H1 (cell line): ENCODE measurements around the gene ANKUB1. TPM values are rescaled to one million over a fixed set of nuclear protein-coding genes. Genes with fewer than 3 reads are reported as not detected.

Experiments
- ATF2 ChIP-seq: IDR thresholded peaks from 2 replicates; pipeline ENCODE4 v1.6.1; 2012; ENCODE audit warnings: low read length, inconsistent platforms
- CBX8 ChIP-seq: fragments of 300-800, 300-1000 bp; sonication (generic); IDR thresholded peaks from 2 replicates; pipeline ENCODE4 v1.7.1; 2016; ENCODE audit warnings: low read depth, low read length, borderline replicate concordance
- CHD2 ChIP-seq: IDR thresholded peaks from 2 replicates; pipeline ENCODE4 v1.6.1; 2012; ENCODE audit warnings: low read length, improper control_type of control experiment
- NANOG ChIP-seq: IDR thresholded peaks from 2 replicates; pipeline ENCODE4 v1.6.1; 2011; ENCODE audit warnings: low read length, low read depth, mild to moderate bottlenecking, inconsistent platforms; ENCODE audit not compliant: insufficient read depth, poor library complexity, severe bottlenecking
- NRF1 ChIP-seq: IDR thresholded peaks from 2 replicates; pipeline ENCODE4 v1.6.1; 2011; ENCODE audit warnings: mild to moderate bottlenecking, low read depth, low read length, improper control_type of control experiment
- TBP ChIP-seq: IDR thresholded peaks from 2 replicates; pipeline ENCODE4 v1.6.1; 2011; ENCODE audit warnings: low read depth, low read length, improper control_type of control experiment
- polyA plus RNA-seq, 7 experiments: library from polyadenylated mRNA; depleted of rRNA in 3 of 7; stranded (reverse) in 5 of 7; unstranded in 2 of 7; fragments of >200 nt in 5 of 7; fragments of 200-250 nt in 2 of 7; gene quantifications; 1 replicate in 5 of 7; 2 replicates in 1 of 7; 4 replicates in 1 of 7; pipeline versions ENCODE4 v1.2.1 to v1.2.3, GENCODE V29; 2011 to 2013; ENCODE audit warnings: missing spikeins in 2 of 7, mixed read lengths in 2 of 7
- total RNA-seq: library from RNA; stranded (reverse); fragmentation: NEBNext Ultra II Directional; extraction: Animal tissue kit (Norgen Biotek cat#: 25700); gene quantifications from 2 replicates; pipeline ENCODE4 v1.2.1, GENCODE V29; 2021

The ANKUB1 gene
- total and polyA plus RNA-seq, 2 of the 8 experiments (the other 6 are each of a cell fraction or from before 2014, with no cell fraction given), result not detected

- TF ChIP-seq NANOG (no peak), NRF1 (no peak), TBP (no peak), CHD2 (no peak), ATF2 (no peak), CBX8 (no peak)
These were observed 64.7 kb downstream of the ANKUB1 start (continued) for GRCh38 chr3:149727656-149728055.
